IPS-18a (cell line): Measurements from ENCODE around the gene UNC13C.

Experiments used
- H3K27ac ChIP-seq: one replicate; pipeline ENCODE4 v1.5.1; 2013; ENCODE audit warnings: low read length
- H3K27me3 ChIP-seq: one replicate; pipeline ENCODE4 v1.6.1; 2013; ENCODE audit warnings: mild to moderate bottlenecking, low read length; ENCODE audit not compliant: control insufficient read depth, insufficient read depth
- H3K36me3 ChIP-seq: one replicate; pipeline ENCODE4 v1.6.1; 2013; ENCODE audit warnings: low read depth, low read length; ENCODE audit not compliant: control insufficient read depth
- H3K4me1 ChIP-seq: one replicate; pipeline ENCODE4 v1.6.1; 2013; ENCODE audit warnings: low read depth, low read length; ENCODE audit not compliant: control insufficient read depth
- H3K4me3 ChIP-seq: one replicate; pipeline ENCODE4 v1.5.1; 2013; ENCODE audit warnings: low read length
- H3K9ac ChIP-seq: one replicate; pipeline ENCODE4 v1.6.1; 2013; ENCODE audit warnings: mild to moderate bottlenecking, low read length, moderate library complexity
- H3K9me3 ChIP-seq: one replicate; pipeline ENCODE4 v1.6.1; 2013; ENCODE audit warnings: low read depth, low read length; ENCODE audit not compliant: control insufficient read depth

Gene UNC13C

DNA sequence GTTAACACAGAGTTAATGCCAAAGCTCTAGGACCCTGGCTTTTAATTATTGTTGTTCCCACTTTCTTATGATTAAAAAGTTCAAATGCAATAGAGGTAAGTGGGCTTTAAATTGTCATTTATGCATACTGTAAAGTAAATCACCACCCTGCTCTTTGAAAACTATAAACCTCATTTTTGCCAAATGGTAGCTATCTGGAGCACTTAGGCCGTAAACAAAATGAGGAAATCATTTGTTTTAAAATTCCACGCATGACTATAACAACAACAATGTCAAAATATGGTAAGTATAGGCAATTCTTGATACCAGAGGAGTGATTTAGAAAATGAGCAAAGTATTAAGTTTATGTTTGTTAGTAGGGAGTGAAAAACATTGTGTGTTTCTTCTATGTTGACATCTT is 1.8 kb downstream of the UNC13C start:
- Histone ChIP-seq H3K27ac (no peak overlapping the region), H3K27me3 (peaks cover 29% of the 10 kb centered on the region), H3K9me3 (no peaks in the 10 kb centered on the region), H3K9ac (no peak overlapping the region), H3K4me3 (no peak overlapping the region), H3K36me3 (no peaks in the 10 kb centered on the region), H3K4me1 (peaks cover 6% of the 10 kb centered on the region)

GRCh38 chr15:53982071-53982680 is 3.9 kb downstream of the UNC13C start:
- Histone ChIP-seq H3K9me3 (no peaks in the 10 kb centered on the region), H3K36me3 (no peaks in the 10 kb centered on the region), H3K27me3 (peaks cover 26% of the 10 kb centered on the region), H3K27ac (no peak overlapping the region), H3K4me3 (no peak overlapping the region), H3K4me1 (peaks cover 6% of the 10 kb centered on the region), H3K9ac (no peak overlapping the region)

GRCh38 chr15:53982876-53983275 is 4.6 kb downstream of the UNC13C start:
- Histone ChIP-seq H3K27ac (no peak overlapping the region), H3K9me3 (no peaks in the 10 kb centered on the region), H3K4me3 (no peak overlapping the region), H3K36me3 (no peaks in the 10 kb centered on the region), H3K4me1 (peaks cover 6% of the 10 kb centered on the region), H3K9ac (no peak overlapping the region), H3K27me3 (peaks cover 19% of the 10 kb centered on the region)

GRCh38 chr15:53984221-53984620 is 6.0 kb downstream of the UNC13C start:
- Histone ChIP-seq H3K9ac (no peak overlapping the region), H3K27ac (no peak overlapping the region), H3K4me3 (no peak overlapping the region), H3K36me3 (no peaks in the 10 kb centered on the region), H3K27me3 (peaks cover 6% of the 10 kb centered on the region), H3K9me3 (no peaks in the 10 kb centered on the region), H3K4me1 (peaks cover under 1% of the 10 kb centered on the region)

GRCh38 chr15:53985562-53985961 is 7.3 kb downstream of the UNC13C start:
- no peaks in the 10 kb centered on the region for H3K27me3 ChIP-seq
- H3K36me3 ChIP-seq: no peaks in the 10 kb centered on the region
- no peaks in the 10 kb centered on the region for H3K4me1 ChIP-seq
- no peak overlapping the region for H3K4me3 ChIP-seq
- no peak overlapping the region for H3K27ac ChIP-seq
- no peak overlapping the region for H3K9ac ChIP-seq
- H3K9me3 ChIP-seq: no peaks in the 10 kb centered on the region

DNA sequence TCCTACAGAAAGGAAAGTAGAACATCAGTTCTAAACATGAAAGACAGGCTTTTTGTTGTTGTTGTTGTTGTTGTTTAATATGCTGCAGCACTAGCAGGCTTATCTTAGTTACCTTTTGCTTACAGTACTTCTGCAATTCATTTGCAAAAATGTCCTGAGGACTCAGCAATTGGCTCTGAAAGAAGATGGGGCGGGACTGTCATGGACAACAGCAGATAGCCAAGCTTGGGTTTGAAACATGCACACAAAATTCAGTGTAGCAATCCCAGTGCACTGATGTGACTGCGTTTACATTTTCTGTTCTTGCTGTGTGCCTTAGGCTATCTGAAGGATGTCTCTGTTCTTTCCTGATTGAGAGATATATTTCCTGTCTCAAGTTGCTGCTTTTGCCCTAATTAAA is 9.2 kb downstream of the UNC13C start:
- Histone ChIP-seq H3K36me3 (no peaks in the 10 kb centered on the region), H3K4me1 (no peaks in the 10 kb centered on the region), H3K27me3 (no peaks in the 10 kb centered on the region), H3K4me3 (no peak overlapping the region), H3K9me3 (no peaks in the 10 kb centered on the region), H3K27ac (no peak overlapping the region), H3K9ac (no peak overlapping the region)

GRCh38 chr15:54007256-54007655 is 29.0 kb downstream of the UNC13C start:
- Histone ChIP-seq H3K9ac (no peak overlapping the region), H3K4me1 (peaks cover 3% of the 10 kb centered on the region), H3K27me3 (no peaks in the 10 kb centered on the region), H3K4me3 (no peak overlapping the region), H3K9me3 (no peaks in the 10 kb centered on the region), H3K36me3 (no peaks in the 10 kb centered on the region), H3K27ac (no peak overlapping the region)

GRCh38 chr15:54011656-54012055 is 33.4 kb downstream of the UNC13C start:
- Histone ChIP-seq H3K9ac (no peak overlapping the region), H3K27me3 (no peaks in the 10 kb centered on the region), H3K9me3 (no peaks in the 10 kb centered on the region), H3K4me1 (peaks cover 3% of the 10 kb centered on the region), H3K4me3 (no peak overlapping the region), H3K27ac (no peak overlapping the region), H3K36me3 (no peaks in the 10 kb centered on the region)

DNA sequence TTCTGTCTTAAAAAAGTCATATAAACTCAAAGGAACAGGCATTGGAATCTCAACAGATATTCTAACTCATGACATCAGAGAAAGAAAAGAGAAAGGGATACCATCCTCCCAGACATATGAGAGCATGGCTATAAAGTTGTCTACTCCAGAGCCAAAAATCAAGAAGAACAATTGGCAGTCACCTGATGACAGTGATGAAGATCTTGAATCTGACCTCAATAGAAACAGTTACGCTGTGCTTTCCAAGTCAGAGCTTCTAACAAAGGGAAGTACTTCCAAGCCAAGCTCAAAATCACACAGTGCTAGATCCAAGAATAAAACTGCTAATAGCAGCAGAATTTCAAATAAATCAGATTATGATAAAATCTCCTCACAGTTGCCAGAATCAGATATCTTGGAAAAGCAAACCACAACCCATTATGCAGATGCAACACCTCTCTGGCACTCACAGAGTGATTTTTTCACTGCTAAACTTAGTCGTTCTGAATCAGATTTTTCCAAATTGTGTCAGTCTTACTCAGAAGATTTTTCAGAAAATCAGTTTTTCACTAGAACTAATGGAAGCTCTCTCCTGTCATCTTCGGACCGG is 35.9 kb downstream of the UNC13C start:
- H3K4me3 ChIP-seq: no peak overlapping the region
- H3K27ac ChIP-seq: no peak overlapping the region
- no peaks in the 10 kb centered on the region for H3K9me3 ChIP-seq
- H3K27me3 ChIP-seq: no peaks in the 10 kb centered on the region
- H3K4me1 ChIP-seq: peaks cover 3% of the 10 kb centered on the region
- H3K36me3 ChIP-seq: no peaks in the 10 kb centered on the region
- H3K9ac ChIP-seq: no peak overlapping the region

- H3K4me1 ChIP-seq: no peaks in the 10 kb centered on the region
- H3K27ac ChIP-seq: no peak overlapping the region
- no peak overlapping the region for H3K9ac ChIP-seq
- H3K9me3 ChIP-seq: no peaks in the 10 kb centered on the region
- H3K4me3 ChIP-seq: no peak overlapping the region
- no peaks in the 10 kb centered on the region for H3K27me3 ChIP-seq
- H3K36me3 ChIP-seq: no peaks in the 10 kb centered on the region
Measured at GRCh38 chr15:54017251-54017650, 39.0 kb downstream of the UNC13C start.

GRCh38 chr15:54017959-54018358 is 39.7 kb downstream of the UNC13C start:
- Histone ChIP-seq H3K4me1 (no peaks in the 10 kb centered on the region), H3K27ac (no peak overlapping the region), H3K27me3 (no peaks in the 10 kb centered on the region), H3K36me3 (no peaks in the 10 kb centered on the region), H3K9ac (no peak overlapping the region), H3K4me3 (no peak overlapping the region), H3K9me3 (no peaks in the 10 kb centered on the region)

GRCh38 chr15:54026258-54026657 is 48.0 kb downstream of the UNC13C start:
- Histone ChIP-seq H3K9me3 (no peaks in the 10 kb centered on the region), H3K4me1 (no peaks in the 10 kb centered on the region)

More at GRCh38 chr15:54026258-54026657, 48.0 kb downstream of the UNC13C start:
- Histone ChIP-seq H3K27me3 (no peaks in the 10 kb centered on the region), H3K36me3 (no peaks in the 10 kb centered on the region), H3K4me3 (no peak overlapping the region), H3K27ac (no peak overlapping the region), H3K9ac (no peak overlapping the region)
